Lower lobe of right lung (tissue), 2 donors: ENCODE measurements around the gene HTRA2. TPM values are rescaled to one million over a fixed set of nuclear protein-coding genes. Genes with fewer than 3 reads are reported as not detected.

Experiments used
- ATAC-seq, 2 donors: fragments of 200-7000 bp; cut with Tn5 transposase; one replicate each; pipeline ENCODE4 v1.9.1; 2020 to 2022; ENCODE audit warnings: mild to moderate bottlenecking in 2 of 2, moderate library complexity in 2 of 2
- DNase-seq: peaks from one replicate; pipeline ENCODE4 v3.0.0-alpha.2; 2020
- H3K27ac ChIP-seq: fragments of 200-600 bp; one replicate; pipeline ENCODE4 v1.8.0; 2022
- H3K27me3 ChIP-seq: fragments of 200-600 bp; one replicate; pipeline ENCODE4 v1.8.0; 2022; ENCODE audit warnings: low read depth
- H3K36me3 ChIP-seq: fragments of 200-600 bp; one replicate; pipeline ENCODE4 v1.8.0; 2022; ENCODE audit warnings: mild to moderate bottlenecking
- H3K4me1 ChIP-seq: fragments of 200-600 bp; one replicate; pipeline ENCODE4 v1.8.0; 2022
- H3K4me3 ChIP-seq: fragments of 200-600 bp; one replicate; pipeline ENCODE4 v1.8.0; 2022; ENCODE audit warnings: mild to moderate bottlenecking
- H3K9me3 ChIP-seq: fragments of 200-600 bp; one replicate; pipeline ENCODE4 v1.8.0; 2022
- CTCF ChIP-seq: fragments of 200-600 bp; IDR thresholded peaks from one replicate; pipeline ENCODE4 v1.8.0; 2022; ENCODE audit warnings: antibody characterized with exemption, mild to moderate bottlenecking
- intact Hi-C: fragments of 100-400 bp; cut with DNase I; formaldehyde crosslinking; loops from one replicate; pipeline ENCODE4 v1.11.0; 2022
- total RNA-seq: library from RNA; stranded (reverse); fragmentation: NEBNext Ultra II Directional; extraction: Animal tissue kit (Norgen Biotek cat#: 25700); gene quantifications from one replicate; pipeline ENCODE4 v1.2.1, GENCODE V29; 2021
- donor health status: DM: no; HTN: yes; CAD: no; lungs with severe emphysema.

Gene HTRA2
- total RNA-seq, 1 donor from 2014 or later, result 34.3 TPM

- Histone ChIP-seq H3K27me3 (no peaks in the 10 kb centered on the region), H3K27ac (no peak overlapping the region), H3K36me3 (peaks cover 24% of the 10 kb centered on the region), H3K4me3 (no peak overlapping the region), H3K9me3 (no peaks in the 10 kb centered on the region), H3K4me1 (peaks cover 17% of the 10 kb centered on the region)
- ATAC-seq (no peak), DNase-seq (no peak)
- intact Hi-C loops, result no loop called here
- TF ChIP-seq CTCF, result no peak
These were observed 4.7 kb downstream of the HTRA2 start for GRCh38 chr2:74534411-74534810.

- Histone ChIP-seq H3K27ac (no peak overlapping the region), H3K4me3 (no peak overlapping the region), H3K27me3 (no peaks in the 10 kb centered on the region), H3K4me1 (peaks cover 17% of the 10 kb centered on the region), H3K9me3 (no peaks in the 10 kb centered on the region), H3K36me3 (peaks cover 24% of the 10 kb centered on the region)
- no peak for TF ChIP-seq CTCF
- intact Hi-C loops, result no loop called here
- no peak for ATAC-seq
- no peak for DNase-seq
These were observed 5.8 kb downstream of the HTRA2 start for GRCh38 chr2:74535440-74535965.

- H3K36me3 ChIP-seq, result peaks cover 24% of the 10 kb centered on the region
- H3K4me1 ChIP-seq, result peaks cover 8% of the 10 kb centered on the region
- H3K27me3 ChIP-seq, result no peaks in the 10 kb centered on the region
- no peak for DNase-seq
- H3K9me3 ChIP-seq, result no peaks in the 10 kb centered on the region
- no peak overlapping the region for H3K27ac ChIP-seq
- no peak overlapping the region for H3K4me3 ChIP-seq
- intact Hi-C loops, result no loop called here
- TF ChIP-seq CTCF, result no peak
- ATAC-seq, result no peak
These were observed 6.6 kb downstream of the HTRA2 start for GRCh38 chr2:74536166-74536950.

GRCh38 chr2:74537140-74537539, 7.4 kb downstream of the HTRA2 start:
- Histone ChIP-seq H3K27me3 (no peaks in the 10 kb centered on the region), H3K36me3 (peaks cover 16% of the 10 kb centered on the region), H3K4me3 (no peak overlapping the region), H3K27ac (no peak overlapping the region), H3K4me1 (peaks cover under 1% of the 10 kb centered on the region), H3K9me3 (no peaks in the 10 kb centered on the region)
- no peak for DNase-seq
- TF ChIP-seq CTCF, result no peak
- intact Hi-C loops, result no loop called here
- ATAC-seq, result no peak

- H3K4me1 ChIP-seq, result no peaks in the 10 kb centered on the region
- DNase-seq (no peak), ATAC-seq (no peak)
- intact Hi-C loops, result no loop called here
- H3K4me3 ChIP-seq, result no peak overlapping the region
- no peak overlapping the region for H3K27ac ChIP-seq
- H3K27me3 ChIP-seq, result no peaks in the 10 kb centered on the region
- no peak for TF ChIP-seq CTCF
- H3K36me3 ChIP-seq, result no peaks in the 10 kb centered on the region
- H3K9me3 ChIP-seq, result no peaks in the 10 kb centered on the region
These were observed 9.2 kb downstream of the HTRA2 start for GRCh38 chr2:74538881-74539339.
